NCI-H446 (cell line): Measurements from ENCODE around the gene PSAP.
A peak's percentile ranks its signal among the peaks of the same experiment; 100 is the strongest.

Source experiments
- DNase-seq, 2 experiments: peaks; one replicate each; lab custom pipeline; 2025; lab: John Stamatoyannopoulos, UW

PSAP gene

GRCh38 chr10:71807557-71808510, 43.2 kb downstream of the PSAP start:
- DNase-seq: no peak

DNA sequence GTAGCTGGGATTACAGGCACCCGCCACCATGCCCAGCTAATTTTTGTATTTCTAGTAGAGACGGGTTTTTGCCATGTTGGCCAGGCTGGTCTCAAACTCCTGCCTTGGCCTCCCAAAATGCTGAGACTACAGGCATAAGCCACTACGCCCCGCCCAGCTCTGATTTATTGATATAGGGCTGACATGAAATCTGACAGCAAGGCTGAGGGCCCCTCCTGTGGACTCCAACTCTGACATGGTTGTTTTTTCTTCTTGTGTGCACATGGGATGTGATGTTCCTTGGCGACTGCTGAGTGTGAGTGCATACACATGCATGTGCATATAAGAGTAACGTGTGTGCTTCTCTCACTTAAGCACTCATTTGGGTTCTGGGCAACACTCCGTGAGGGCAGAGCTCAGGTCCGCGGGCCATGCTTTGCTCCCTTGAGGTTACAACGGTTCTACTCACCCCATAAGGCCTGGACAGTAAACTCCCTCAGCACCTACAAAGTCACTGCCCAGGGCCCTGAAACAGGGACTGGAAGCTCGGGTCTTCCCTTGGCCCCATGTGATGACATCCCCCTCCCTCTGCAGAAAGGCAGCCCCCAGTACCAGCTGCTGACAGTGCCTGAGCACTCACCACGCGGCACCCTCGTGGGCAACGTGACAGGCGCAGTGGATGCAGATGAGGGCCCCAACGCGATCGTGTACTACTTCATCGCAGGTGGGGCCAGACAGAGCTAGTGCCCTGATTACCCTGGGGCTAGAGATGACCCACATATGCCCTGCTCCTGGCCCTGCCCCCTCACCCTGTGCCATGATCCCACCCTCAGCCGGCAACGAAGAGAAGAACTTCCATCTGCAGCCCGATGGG, 44.1 kb downstream of the PSAP start:
- no peak for DNase-seq

DNA sequence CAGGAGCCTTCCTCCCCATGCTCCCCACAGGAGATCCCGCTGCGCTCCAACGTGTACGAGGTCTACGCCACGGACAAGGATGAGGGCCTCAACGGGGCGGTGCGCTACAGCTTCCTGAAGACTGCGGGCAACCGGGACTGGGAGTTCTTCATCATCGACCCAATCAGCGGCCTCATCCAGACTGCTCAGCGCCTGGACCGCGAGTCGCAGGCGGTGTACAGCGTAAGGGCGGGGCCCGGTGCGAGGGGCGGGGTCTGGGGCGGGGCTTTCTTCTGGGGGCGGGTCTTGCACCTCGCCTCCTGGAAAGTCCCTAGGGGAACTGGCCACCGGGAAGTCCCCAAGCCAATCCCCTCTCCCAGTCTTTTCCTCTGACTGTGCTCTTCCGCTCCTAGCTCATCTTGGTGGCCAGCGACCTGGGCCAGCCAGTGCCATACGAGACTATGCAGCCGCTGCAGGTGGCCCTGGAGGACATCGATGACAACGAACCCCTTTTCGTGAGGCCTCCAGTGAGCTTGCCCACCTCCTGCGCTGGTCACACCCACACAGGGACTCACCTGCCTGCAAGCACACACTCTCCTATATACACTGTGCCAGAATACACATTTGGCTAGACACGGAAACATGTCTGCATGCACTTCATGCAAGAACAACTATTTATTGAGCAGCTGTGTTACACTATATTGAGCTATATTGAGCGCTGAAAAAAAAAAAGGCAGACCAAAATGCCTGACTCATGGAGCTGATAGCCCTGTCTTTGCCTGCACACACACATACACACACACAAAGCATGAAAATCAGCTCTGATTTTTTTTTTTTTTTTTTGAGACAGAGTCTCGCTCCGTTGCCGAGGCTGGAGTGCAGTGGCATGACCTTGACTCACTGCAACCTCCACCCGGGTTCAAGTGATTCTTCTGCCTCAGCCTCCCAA, 45.0 kb downstream of the PSAP start:
- DNase-seq: no peak

- peak in 1 of 2 experiments; percentile 40 for DNase-seq
These were observed 47.0 kb downstream of the PSAP start for GRCh38 chr10:71804077-71804476.

GRCh38 chr10:71802715-71803488, 48.1 kb downstream of the PSAP start:
- no peak for DNase-seq

DNA sequence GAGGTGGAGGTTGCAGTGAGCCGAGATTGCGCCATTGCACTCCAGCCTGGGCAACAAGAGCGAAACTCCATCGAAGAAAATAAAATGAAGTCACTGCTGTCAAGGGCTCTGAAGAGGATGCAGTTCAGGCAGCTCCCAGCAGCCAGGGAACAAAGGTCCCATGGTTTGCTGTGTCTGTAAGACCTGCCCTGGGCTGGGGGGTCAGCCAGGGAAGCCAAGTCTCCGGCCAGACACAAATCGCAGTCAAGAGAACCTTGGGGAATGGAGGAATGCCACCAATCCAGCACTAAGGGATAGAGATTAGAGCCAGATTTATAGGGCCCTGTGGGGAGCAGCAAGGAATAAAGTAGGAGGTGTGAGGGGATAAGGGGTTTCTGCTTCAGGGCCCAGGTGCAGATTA, 48.8 kb downstream of the PSAP start:
- DNase-seq: no peak

DNA sequence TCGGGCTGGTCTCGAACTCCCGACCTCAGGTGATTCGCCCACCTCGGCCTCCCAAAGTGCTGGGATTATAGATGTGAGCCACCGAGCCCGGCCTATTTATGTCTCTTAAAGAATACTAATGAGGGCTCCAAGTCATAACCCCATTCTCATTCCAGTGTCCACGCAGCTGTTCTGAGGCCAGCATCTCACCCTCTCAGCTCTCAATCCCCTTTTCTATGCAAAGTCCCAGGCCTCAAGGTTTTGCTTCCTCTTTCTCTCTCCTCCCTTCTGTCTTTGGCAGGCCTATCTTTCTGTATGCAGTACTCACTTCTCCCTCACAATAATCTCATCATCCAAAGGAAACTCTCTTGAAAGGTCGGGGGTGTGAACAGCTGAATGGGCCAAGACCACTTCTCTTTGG, 49.7 kb downstream of the PSAP start:
- DNase-seq: no peak

- no peak for DNase-seq
These were observed 51.2 kb downstream of the PSAP start for GRCh38 chr10:71799608-71800453.

DNA sequence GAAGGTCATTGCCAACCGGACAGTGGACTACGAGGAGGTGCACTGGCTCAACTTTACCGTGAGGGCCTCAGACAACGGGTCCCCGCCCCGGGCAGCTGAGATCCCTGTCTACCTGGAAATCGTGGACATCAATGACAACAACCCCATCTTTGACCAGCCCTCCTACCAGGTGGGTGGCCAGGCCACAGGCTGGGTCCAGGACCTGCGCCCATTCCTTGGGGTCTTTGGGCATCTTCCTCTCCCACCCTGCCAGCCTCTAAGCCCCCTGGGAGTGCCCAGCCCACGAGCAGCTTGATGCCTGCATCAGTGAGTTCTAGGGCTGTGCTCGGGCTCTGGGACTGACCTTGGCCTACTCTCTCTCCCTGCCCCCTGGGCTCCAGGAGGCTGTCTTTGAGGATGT, 51.9 kb downstream of the PSAP start:
- no peak for DNase-seq

DNA sequence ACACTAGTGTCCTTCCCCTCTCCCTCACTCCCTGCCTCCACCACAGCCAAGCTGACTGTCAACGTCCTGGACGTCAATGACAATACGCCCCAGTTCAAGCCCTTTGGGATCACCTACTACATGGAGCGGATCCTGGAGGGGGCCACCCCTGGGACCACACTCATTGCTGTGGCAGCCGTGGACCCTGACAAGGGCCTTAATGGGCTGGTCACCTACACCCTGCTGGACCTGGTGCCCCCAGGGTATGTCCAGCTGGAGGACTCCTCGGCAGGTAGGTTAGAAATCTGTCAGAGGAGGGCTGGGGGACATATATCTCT, 52.8 kb downstream of the PSAP start:
- DNase-seq: no peak

DNA sequence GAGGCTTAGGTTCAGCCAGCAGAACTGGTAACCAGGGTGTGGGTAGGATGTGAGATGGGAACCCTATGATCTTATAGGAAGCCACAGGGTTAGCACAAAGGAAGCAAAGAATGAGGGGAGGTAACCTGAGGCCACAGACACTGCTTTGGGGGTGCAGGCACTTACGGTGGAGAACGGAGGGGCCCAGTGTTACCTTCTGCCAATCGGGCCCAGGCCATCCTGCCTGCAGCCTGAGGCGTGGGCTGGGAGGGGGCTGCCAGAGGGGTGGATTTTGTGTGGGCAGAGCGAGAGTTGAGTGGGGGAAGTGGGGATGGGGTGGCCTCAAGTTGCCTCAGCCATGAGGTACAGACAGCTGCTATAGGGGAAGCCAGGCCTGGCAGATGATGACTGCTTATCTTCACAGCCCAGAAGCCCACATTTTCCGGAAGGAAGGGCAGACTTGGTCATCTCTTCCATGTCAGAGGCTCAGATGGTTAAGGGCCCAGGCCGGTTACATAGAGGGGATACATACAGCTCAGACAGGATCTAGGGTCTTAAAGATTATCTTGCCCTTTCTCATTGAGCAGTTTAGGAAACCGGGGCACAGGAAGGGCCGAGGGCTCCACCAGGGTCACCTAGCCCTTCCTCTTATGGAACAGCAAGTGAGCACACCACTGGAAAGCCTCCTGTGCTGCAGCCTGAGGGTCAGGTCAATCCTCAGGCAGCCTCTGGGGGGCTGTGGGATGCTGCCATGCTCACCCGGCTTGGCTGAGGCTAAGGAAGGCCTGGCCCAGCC, 53.3 kb downstream of the PSAP start:
- DNase-seq: no peak

DNA sequence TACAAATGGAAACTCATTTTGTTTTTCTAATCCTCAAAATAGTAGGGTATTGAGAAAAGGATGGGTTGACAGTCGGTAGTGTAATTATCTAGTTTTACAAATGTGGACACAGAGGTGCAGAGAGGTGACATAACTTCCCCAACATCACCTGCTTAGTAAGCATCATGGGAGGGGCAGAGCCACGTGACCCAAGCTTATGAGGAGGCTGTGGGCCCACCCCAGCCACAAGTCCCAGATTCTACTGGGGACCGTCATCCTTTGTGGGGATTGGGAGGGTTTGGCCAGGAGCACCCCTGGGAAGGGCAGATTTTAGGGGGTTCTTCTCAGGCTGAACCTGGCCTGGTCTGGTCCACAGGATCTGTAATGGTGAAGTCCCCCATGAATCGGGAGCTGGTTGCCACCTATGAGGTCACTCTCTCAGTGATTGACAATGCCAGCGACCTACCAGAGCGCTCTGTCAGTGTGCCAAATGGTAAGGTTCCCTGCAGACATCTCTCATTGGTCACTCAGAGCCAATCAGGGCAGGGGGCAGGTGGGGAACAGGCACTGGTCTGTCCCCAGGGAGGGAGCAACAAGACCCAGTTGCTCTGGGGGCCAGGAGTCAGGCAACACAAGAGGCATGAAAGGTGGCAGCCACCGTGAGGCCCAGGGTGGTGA, 54.2 kb downstream of the PSAP start:
- DNase-seq: no peak

- no peak for DNase-seq
These were observed 55.8 kb downstream of the PSAP start for GRCh38 chr10:71795248-71795647.

GRCh38 chr10:71790749-71791440, 60.2 kb downstream of the PSAP start:
- no peak for DNase-seq

DNA sequence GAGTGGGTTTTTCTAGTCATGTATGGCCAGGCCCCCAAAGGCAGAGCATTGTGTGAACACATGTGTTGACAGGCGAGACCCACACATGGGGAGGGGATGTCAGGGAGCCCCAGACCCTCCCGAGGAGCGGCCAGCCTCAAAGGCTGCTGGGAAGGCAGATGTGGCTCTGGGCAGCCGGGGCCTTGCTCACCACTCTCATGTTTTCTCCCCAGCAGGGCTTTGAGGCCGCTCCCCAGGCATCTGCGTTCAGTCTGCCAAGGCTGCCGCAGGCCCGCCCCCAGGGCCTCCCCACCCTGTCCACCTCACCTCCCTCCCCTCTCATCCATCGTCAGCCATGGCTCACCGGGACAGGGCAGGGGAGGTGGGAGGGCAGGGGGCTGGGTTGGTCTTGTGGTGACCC, 61.2 kb downstream of the PSAP start:
- DNase-seq: no peak

GRCh38 chr10:71788954-71789353, 62.1 kb downstream of the PSAP start:
- DNase-seq: no peak

DNA sequence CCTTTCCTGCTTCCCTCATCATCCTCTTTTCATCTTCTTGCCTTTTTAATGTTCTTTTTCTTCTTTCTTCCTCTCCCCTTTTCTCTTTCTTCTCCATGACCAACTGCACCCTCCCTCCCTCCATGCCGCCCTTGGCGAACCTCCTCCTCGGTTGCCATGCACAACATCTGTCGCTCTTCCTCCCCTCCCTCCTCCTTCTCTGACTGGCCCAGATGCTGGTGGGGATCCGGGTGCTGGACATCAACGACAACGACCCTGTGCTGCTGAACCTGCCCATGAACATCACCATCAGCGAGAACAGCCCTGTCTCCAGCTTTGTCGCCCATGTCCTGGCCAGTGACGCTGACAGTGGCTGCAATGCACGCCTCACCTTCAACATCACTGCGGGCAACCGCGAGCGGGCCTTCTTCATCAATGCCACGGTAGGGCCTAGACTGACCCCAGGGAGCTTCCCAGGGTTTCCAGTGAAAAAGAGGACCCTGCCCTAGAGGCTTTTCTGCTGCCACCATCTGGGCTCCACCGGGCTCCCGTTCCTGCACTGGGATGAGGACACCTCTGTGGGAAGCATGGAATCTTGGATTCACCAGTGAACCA, 66.3 kb downstream of the PSAP start:
- DNase-seq: no peak
